K562 (cell line): Measurements from ENCODE around the gene NOD2. TPM values are rescaled to one million over a fixed set of nuclear protein-coding genes. Genes with fewer than 3 reads are reported as not detected.

ENCODE experiments used
- ATAC-seq: fragments of 200-7000 bp; cut with Tn5 transposase; 3 replicates; pipeline ENCODE4 v1.9.1; 2020; ENCODE audit warnings: moderate library complexity
- BruUV-seq: library from RNA; stranded (reverse); fragments of 400-500 nt; replicated peaks from 2 replicates; lab custom pipeline; 2021; lab: Mats Ljungman, UMichigan
- CTCF ChIA-PET: fragments of 300-600 bp; formaldehyde crosslinking; extraction: SDS; loops from one replicate; lab custom pipeline; 2021; ENCODE audit warnings: low intra/inter-chr PET ratio; lab: Yijun Ruan, JAX
- POLR2A ChIA-PET: fragments of 300-600, 350-650 bp; sonication (Branson Sonifier 250); formaldehyde crosslinking; extraction: SDS; loops from one replicate; lab custom pipeline; 2021; ENCODE audit warnings: antibody characterized with exemption, inconsistent platforms; lab: Yijun Ruan, JAX
- DNase-seq, 4 experiments: peaks; one replicate each; pipeline versions ENCODE4 v3.0.0 to v3.0.0-alpha.2; 2011 to 2018; ENCODE audit warnings: low spot score in 3 of 4, mixed read lengths in 3 of 4; ENCODE audit errors: extremely low read depth in 1 of 4
- FAIRE-seq: peaks from 2 replicates; lab custom pipeline; 2011; peaks lifted over from hg19 to GRCh38; lab: Jason Lieb, UNC
- H2AFZ ChIP-seq: 2 replicates; pipeline ENCODE4 v1.6.0; 2011; ENCODE audit warnings: low read depth, low read length, control low read depth, inconsistent platforms
- H3K27ac ChIP-seq: fragments of 200-600 bp; 3 replicates; pipeline ENCODE4 v1.8.0; 2011; ENCODE audit warnings: low read depth, mild to moderate bottlenecking, control low read depth, inconsistent platforms, low read length, moderate library complexity, mixed read lengths; ENCODE audit errors: extremely low read depth
- H3K27me3 ChIP-seq, 2 experiments: fragments of 300-600 bp in 1 of 2; 2 replicates in 1 of 2; 3 replicates in 1 of 2; pipeline versions ENCODE4 v1.6.0 to v1.8.0; 2011; ENCODE audit warnings: inconsistent platforms in 2 of 2, low read length in 2 of 2, mild to moderate bottlenecking in 1 of 2, mixed read lengths in 1 of 2, moderate library complexity in 1 of 2; ENCODE audit not compliant: control insufficient read depth in 2 of 2, insufficient read depth in 2 of 2
- H3K36me3 ChIP-seq: fragments of 300-600 bp; 3 replicates; pipeline ENCODE4 v1.8.0; 2011; ENCODE audit warnings: mild to moderate bottlenecking, low read length, inconsistent platforms; ENCODE audit not compliant: control insufficient read depth, insufficient read depth
- H3K4me1 ChIP-seq, 2 experiments: fragments of 200-600 bp in 1 of 2; replicated peaks in 1 of 2; 2 replicates in 1 of 2; 3 replicates in 1 of 2; pipeline versions ENCODE4 v1.5.1 to v1.8.0; 2011; ENCODE audit warnings: inconsistent platforms in 2 of 2, low read length in 2 of 2, mild to moderate bottlenecking in 1 of 2, mixed read lengths in 1 of 2, moderate library complexity in 1 of 2; ENCODE audit not compliant: control insufficient read depth in 2 of 2, insufficient read depth in 2 of 2
- H3K4me2 ChIP-seq: 2 replicates; pipeline ENCODE4 v1.6.1; 2011; ENCODE audit warnings: low read length, control low read depth, inconsistent platforms, mixed read lengths; ENCODE audit not compliant: insufficient read depth
- H3K4me3 ChIP-seq: fragments of 200-600 bp; sonication (generic), shearing (Covaris generic); 2 replicates; pipeline ENCODE4 v1.5.1; 2016; ENCODE audit warnings: control low read depth, inconsistent platforms
- H3K79me2 ChIP-seq: fragments of 200-600 bp; 3 replicates; pipeline ENCODE4 v1.8.0; 2011; ENCODE audit warnings: low read length, inconsistent platforms; ENCODE audit not compliant: control insufficient read depth, insufficient read depth
- H3K9ac ChIP-seq, 2 experiments: 2 replicates each; pipeline versions ENCODE4 v1.6.0 to v1.6.1; 2011; ENCODE audit warnings: low read depth in 2 of 2, low read length in 2 of 2, control low read depth in 1 of 2, inconsistent platforms in 1 of 2, mild to moderate bottlenecking in 1 of 2, mixed read lengths in 1 of 2; ENCODE audit not compliant: insufficient read depth in 1 of 2
- H3K9me1 ChIP-seq: one replicate; pipeline ENCODE4 v1.6.0; 2011; ENCODE audit warnings: inconsistent platforms, mild to moderate bottlenecking, low read length, moderate library complexity; ENCODE audit not compliant: control insufficient read depth, insufficient read depth
- H3K9me3 ChIP-seq: replicated peaks from 2 replicates; pipeline ENCODE4 v1.5.1; 2011; ENCODE audit warnings: low read depth, low read length, inconsistent platforms; ENCODE audit not compliant: control insufficient read depth, insufficient read depth
- H4K20me1 ChIP-seq: replicated peaks from 2 replicates; pipeline ENCODE4 v1.6.1; 2011; ENCODE audit warnings: low read length, inconsistent platforms, mixed read lengths; ENCODE audit not compliant: control insufficient read depth, insufficient read depth
- CBX8 ChIP-seq: fragments of 200-600 bp; sonication (generic); IDR thresholded peaks from 2 replicates; pipeline ENCODE4 v1.6.1; 2012; ENCODE audit warnings: borderline replicate concordance, mixed run types, low read depth, mild to moderate bottlenecking, moderate library complexity, mixed read lengths, low read length, control low read depth, inconsistent platforms; ENCODE audit not compliant: poor library complexity, severe bottlenecking; ENCODE audit errors: extremely low read depth
- DNMT1 ChIP-seq: fragments of 450-650 bp; IDR thresholded peaks from 2 replicates; pipeline ENCODE4 v1.6.1; 2016; ENCODE audit warnings: antibody characterized with exemption, mild to moderate bottlenecking
- GABPA ChIP-seq: fragments of 200-800 bp; sonication (Bioruptor generic); conservative IDR thresholded peaks from 2 replicates; pipeline ENCODE4 v1.6.1; 2016; ENCODE audit warnings: low read depth, missing genetic modification characterization, missing compliant biosample characterization
- HEY1 ChIP-seq: fragments of 250-450 bp; sonication (Bioruptor Pico); IDR thresholded peaks from 2 replicates; pipeline ENCODE4 v1.5.0; 2020; ENCODE audit warnings: mild to moderate bottlenecking, moderate library complexity, borderline replicate concordance
- JUND ChIP-seq, 2 experiments: IDR thresholded peaks; 2 replicates in 1 of 2; 3 replicates in 1 of 2; pipeline ENCODE4 v1.6.1; 2011; ENCODE audit warnings: borderline replicate concordance in 2 of 2, low read depth in 2 of 2, low read length in 2 of 2, improper control_type of control experiment in 1 of 2, missing biosample characterization in 1 of 2, missing genetic modification characterization in 1 of 2, missing genetic modification reagents in 1 of 2
- NR2C2 ChIP-seq, 2 experiments: fragments of 200-800 bp in 1 of 2; sonication (Bioruptor generic) in 1 of 2; sonication (generic) in 1 of 2; formaldehyde crosslinking in 1 of 2; IDR thresholded peaks; 2 replicates each; pipeline versions ENCODE4 v1.6.1 to v1.8.0; 2016 to 2022; ENCODE audit warnings: mild to moderate bottlenecking in 1 of 2, missing compliant biosample characterization in 1 of 2, missing genetic modification characterization in 1 of 2, missing genetic modification reagents in 1 of 2
- PTRF ChIP-seq: fragments of 450-650 bp; IDR thresholded peaks from 2 replicates; pipeline ENCODE4 v1.6.1; 2016; ENCODE audit warnings: mild to moderate bottlenecking, missing genetic modification characterization, missing compliant biosample characterization
- SPI1 ChIP-seq: IDR thresholded peaks from 2 replicates; pipeline ENCODE4 v1.6.1; 2011; ENCODE audit warnings: low read depth, low read length, control low read depth, borderline replicate concordance
- ZBTB11 ChIP-seq, 3 experiments: fragments of 200-800 bp in 1 of 3; fragments of 250-450 bp in 1 of 3; fragments of 450-650 bp in 1 of 3; sonication (Bioruptor Pico) in 1 of 3; sonication (Bioruptor generic) in 1 of 3; formaldehyde crosslinking in 1 of 3; IDR thresholded peaks; 2 replicates each; pipeline versions ENCODE4 v1.6.1 to v1.8.0; 2016 to 2022; ENCODE audit warnings: mild to moderate bottlenecking in 2 of 3, missing genetic modification characterization in 2 of 3, missing compliant biosample characterization in 1 of 3, moderate library complexity in 1 of 3
- ZNF507 ChIP-seq: conservative IDR thresholded peaks from 2 replicates; pipeline ENCODE4 v1.6.1; 2017; ENCODE audit warnings: missing genetic modification characterization, missing compliant biosample characterization
- ZNF586 ChIP-seq: fragments of 450-650 bp; formaldehyde crosslinking; conservative IDR thresholded peaks from 2 replicates; pipeline ENCODE4 v1.4.0; 2020; ENCODE audit warnings: mild to moderate bottlenecking, moderate library complexity
- WGBS: fragments of 100-300 bp; shearing (Covaris generic); methylation state at CpG from one replicate; pipeline ENCODE4 v1.1.6; 2016; ENCODE audit warnings: low coverage, mixed read lengths; ENCODE audit not compliant: insufficient coverage; ENCODE audit errors: missing lambda C conversion rate; 5-methylcytosine and 5-hydroxymethylcytosine counted together
- in situ Hi-C: fragments of 300-500 bp; cut with MboI; formaldehyde crosslinking; loops from 4 replicates; pipeline ENCODE4 v1.15.0; 2018; ENCODE audit warnings: inconsistent platforms, mixed read lengths
- intact Hi-C: fragments of 100-400 bp; cut with micrococcal nuclease; formaldehyde crosslinking; loops from 2 replicates; pipeline ENCODE4 v1.14.2; 2022
- polyA plus RNA-seq, 8 experiments: library from polyadenylated mRNA; depleted of rRNA in 4 of 8; stranded (reverse) in 5 of 8; unstranded in 3 of 8; fragments of >200 nt; fragmentation: Nextera tagmentation in 2 of 8; fragmentation: Illumina TruSeq in 1 of 8; extraction: Ambion mirVana in 2 of 8; extraction: Trizol in 1 of 8; gene quantifications; 2 replicates each; pipeline versions ENCODE4 v1.2.1 to v1.2.3, GENCODE V29; 2011 to 2014; ENCODE audit warnings: inconsistent platforms in 1 of 8, missing spikeins in 1 of 8
- total RNA-seq, 7 experiments: library from RNA; depleted of rRNA in 6 of 7; stranded (reverse); fragments of >200 nt in 6 of 7; fragmentation: Illumina TruSeq in 2 of 7; extraction: Trizol in 2 of 7; gene quantifications; 2 replicates each; pipeline versions ENCODE4 v1.2.1 to v1.2.3, GENCODE V29; 2011 to 2021; ENCODE audit warnings: low replicate concordance in 1 of 7

The NOD2 gene
- total and polyA plus RNA-seq, 9 of the 15 experiments (the other 6 are each of a cell fraction or from before 2014, with no cell fraction given), result 0.04 TPM; not detected in 8

DNA sequence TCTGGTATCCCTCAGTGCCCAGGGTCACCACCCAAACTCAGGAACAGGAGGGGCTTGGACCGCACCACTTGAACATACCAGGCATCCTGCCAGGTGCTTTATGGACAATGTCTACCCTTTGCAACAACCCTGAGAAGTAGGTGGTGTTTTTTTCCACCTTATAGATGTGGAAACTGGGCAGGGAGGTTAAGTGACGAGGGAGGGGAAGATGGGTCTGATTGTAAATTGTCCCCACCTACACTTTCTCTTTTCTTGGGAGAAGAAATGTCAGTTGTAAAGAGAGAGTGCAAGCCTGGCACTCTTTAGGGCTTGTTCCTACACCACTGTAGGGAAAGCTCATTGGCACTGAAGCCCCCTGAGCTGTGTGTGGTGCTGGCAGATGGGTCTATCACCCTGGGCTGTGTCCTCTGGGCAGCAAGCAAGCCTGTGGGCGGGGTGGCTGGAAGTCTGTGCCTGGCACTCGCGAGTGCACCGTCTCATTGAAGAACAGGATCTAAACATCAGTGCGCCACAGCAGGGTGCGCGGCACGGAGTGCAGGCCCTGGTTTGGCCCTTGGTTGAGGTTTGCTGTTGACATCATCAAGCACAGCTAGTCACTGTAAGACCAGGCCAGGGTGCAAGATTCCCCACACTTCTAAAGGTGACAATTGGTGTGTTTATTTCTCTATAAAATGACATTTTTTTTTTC is 15.1 kb downstream of the NOD2 start (continued):
- TF ChIP-seq JUND (IDR thresholded peaks at IDR 0.05; ENCODE audit: borderline replicate concordance, low read depth, low read length) (no peak), JUND (tag; IDR thresholded peaks at IDR 0.05; ENCODE audit: borderline replicate concordance, low read depth, low read length) (no peak), PTRF (tag) (no peak), ZNF507 (tag) (no peak), ZNF586 (no peak)

GRCh38 chr16:50709061-50709684 is 15.8 kb downstream of the NOD2 start:
- H3K9me1 ChIP-seq, result no peaks in the 10 kb centered on the region
- DNase-seq (no peak), FAIRE-seq (no peak), ATAC-seq (no peak)
- POLR2A ChIA-PET, result no interaction called here
- CTCF ChIA-PET, result no interaction called here
- no TSS peak for BruUV-seq
- peaks cover 12 to 37% of the 10 kb centered on the region in 2 experiments; a peak in 4 of 5 replicates for H3K27me3 ChIP-seq
- WGBS, result 4% methylated on average over 8 of the region's 8 CpGs
- peaks cover 0 to 13% of the 10 kb centered on the region in 2 experiments; a peak in 3 of 5 replicates for H3K4me1 ChIP-seq
- no peaks in the 10 kb centered on the region for H3K9me3 ChIP-seq
- no peak overlapping the region for H3K9ac ChIP-seq
- no peaks in the 10 kb centered on the region for H3K79me2 ChIP-seq
- H3K4me2 ChIP-seq, result no peak overlapping the region
- H2AFZ ChIP-seq, result no peak overlapping the region
- H3K27ac ChIP-seq, result no peak overlapping the region
- intact Hi-C loops, result no loop called here
- H3K36me3 ChIP-seq, result no peaks in the 10 kb centered on the region
- H4K20me1 ChIP-seq, result no peaks in the 10 kb centered on the region
- in situ Hi-C loops, result no loop called here
- H3K4me3 ChIP-seq, result no peak overlapping the region
- peak in 1 of 3 experiments; percentile 50; a peak in 1 of 6 replicates for TF ChIP-seq ZBTB11 (CRISPR knock-in tag; IDR thresholded peaks at IDR 0.05)
- TF ChIP-seq CBX8, result no peak
- no peak for TF ChIP-seq DNMT1
- no peak for TF ChIP-seq NR2C2 (CRISPR knock-in tag; IDR thresholded peaks at IDR 0.05)
- TF ChIP-seq NR2C2 (tag; IDR thresholded peaks at IDR 0.05), result peak; percentile 88
- peak; percentile 95 for TF ChIP-seq SPI1
- TF ChIP-seq HEY1 (CRISPR knock-in tag), result no peak
- TF ChIP-seq GABPA (tag), result peak; percentile 60
